DMS 273 treated with DMSO at 0.1 percent for 48 hours (cell line): Measurements from ENCODE around the gene ENTREP3.
"Not testable (repeated sequence)": the region's sequence is repeated elsewhere in the genome, so short reads cannot be mapped to it uniquely, and the experiment has no call there.

Experiments used
- DNase-seq: peaks from one replicate; lab custom pipeline; 2025; lab: John Stamatoyannopoulos, UW

Gene ENTREP3

GRCh38 chr1:155250633-155251449 lies 4.4 kb downstream of the ENTREP3 start:
- DNase-seq: peak; percentile 77

GRCh38 chr1:155250246-155250632 lies 5.0 kb downstream of the ENTREP3 start:
- no peak for DNase-seq

- no peak for DNase-seq
Observed at GRCh38 chr1:155247667-155248553, 7.4 kb downstream of the ENTREP3 start.

GRCh38 chr1:155246796-155247195 lies 8.5 kb downstream of the ENTREP3 start:
- DNase-seq: not testable (repeated sequence)

- DNase-seq: no peak
Observed at GRCh38 chr1:155245163-155245524, 10.1 kb downstream of the ENTREP3 start.

GRCh38 chr1:155244368-155245162 lies 10.7 kb downstream of the ENTREP3 start:
- DNase-seq: peak; percentile 98

- DNase-seq: no peak
Observed at GRCh38 chr1:155242805-155243358, 12.4 kb downstream of the ENTREP3 start.

- no peak for DNase-seq
Observed at GRCh38 chr1:155241841-155242264, 13.4 kb downstream of the ENTREP3 start.

- peak; percentile 71 for DNase-seq
Observed at GRCh38 chr1:155241069-155241679, 14.1 kb downstream of the ENTREP3 start.

- no peak for DNase-seq
Observed at GRCh38 chr1:155236451-155236850, 18.8 kb downstream of the ENTREP3 start.

- not testable (repeated sequence) for DNase-seq
Observed at GRCh38 chr1:155235375-155235774, 19.9 kb downstream of the ENTREP3 start.

GRCh38 chr1:155233502-155233901 lies 21.8 kb downstream of the ENTREP3 start:
- not testable (repeated sequence) for DNase-seq

GRCh38 chr1:155232001-155232978 lies 23.0 kb downstream of the ENTREP3 start:
- not testable (repeated sequence) for DNase-seq

- not testable (repeated sequence) for DNase-seq
Observed at GRCh38 chr1:155231302-155231701, 24.0 kb downstream of the ENTREP3 start.

- DNase-seq: no peak
Observed at GRCh38 chr1:155228096-155228427, 27.2 kb downstream of the ENTREP3 start.

- peak; percentile 98 for DNase-seq
Observed at GRCh38 chr1:155227261-155228095, 27.8 kb downstream of the ENTREP3 start.

GRCh38 chr1:155226910-155227260 lies 28.4 kb downstream of the ENTREP3 start:
- no peak for DNase-seq

- peak; percentile 83 for DNase-seq
Observed at GRCh38 chr1:155226188-155226909, 28.9 kb downstream of the ENTREP3 start.

GRCh38 chr1:155225404-155225759 lies 29.9 kb downstream of the ENTREP3 start:
- DNase-seq: not testable (repeated sequence)
